ENCODE results near the gene ZNF511.

Gene ZNF511

DNA sequence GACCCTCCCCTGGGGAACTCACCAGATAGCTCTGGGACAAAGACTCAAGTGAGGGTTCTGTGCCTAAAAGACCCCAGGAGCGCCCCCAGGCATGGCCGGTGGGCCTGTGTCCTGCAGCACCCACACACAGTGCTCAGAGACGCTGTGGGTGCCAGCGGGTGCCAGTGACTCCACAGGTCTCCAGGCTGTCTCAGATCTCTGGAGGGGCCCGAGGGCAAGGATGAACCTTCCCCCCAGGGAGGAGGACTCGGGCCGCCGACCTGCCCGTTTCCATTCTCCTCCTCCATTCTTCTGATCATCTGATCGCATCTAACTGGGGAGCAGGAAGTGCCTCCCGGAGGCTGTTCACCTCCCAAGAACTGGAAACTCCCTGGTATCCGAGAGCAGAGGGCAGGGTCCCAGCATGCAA lies 33.0 kb upstream of the ZNF511 start:
- DNase-seq: no peak

DNA sequence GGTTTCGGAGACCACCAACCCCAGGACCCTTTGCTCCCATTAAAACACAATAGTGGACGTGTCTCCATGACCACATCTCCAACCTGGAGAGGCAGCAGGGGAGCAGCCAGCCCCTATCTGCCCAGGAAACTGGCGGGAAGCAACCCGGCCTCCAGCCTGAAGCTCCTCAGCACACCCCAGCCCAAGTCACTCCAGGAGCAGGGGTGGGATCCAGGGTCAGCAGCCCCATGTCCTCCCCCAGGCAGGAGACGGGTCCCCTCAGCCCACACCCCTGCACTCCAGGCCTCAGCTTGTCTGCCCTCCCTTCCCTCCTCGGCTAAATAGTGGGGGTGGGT lies 32.6 kb upstream of the ZNF511 start:
- DNase-seq: no peak

DNA sequence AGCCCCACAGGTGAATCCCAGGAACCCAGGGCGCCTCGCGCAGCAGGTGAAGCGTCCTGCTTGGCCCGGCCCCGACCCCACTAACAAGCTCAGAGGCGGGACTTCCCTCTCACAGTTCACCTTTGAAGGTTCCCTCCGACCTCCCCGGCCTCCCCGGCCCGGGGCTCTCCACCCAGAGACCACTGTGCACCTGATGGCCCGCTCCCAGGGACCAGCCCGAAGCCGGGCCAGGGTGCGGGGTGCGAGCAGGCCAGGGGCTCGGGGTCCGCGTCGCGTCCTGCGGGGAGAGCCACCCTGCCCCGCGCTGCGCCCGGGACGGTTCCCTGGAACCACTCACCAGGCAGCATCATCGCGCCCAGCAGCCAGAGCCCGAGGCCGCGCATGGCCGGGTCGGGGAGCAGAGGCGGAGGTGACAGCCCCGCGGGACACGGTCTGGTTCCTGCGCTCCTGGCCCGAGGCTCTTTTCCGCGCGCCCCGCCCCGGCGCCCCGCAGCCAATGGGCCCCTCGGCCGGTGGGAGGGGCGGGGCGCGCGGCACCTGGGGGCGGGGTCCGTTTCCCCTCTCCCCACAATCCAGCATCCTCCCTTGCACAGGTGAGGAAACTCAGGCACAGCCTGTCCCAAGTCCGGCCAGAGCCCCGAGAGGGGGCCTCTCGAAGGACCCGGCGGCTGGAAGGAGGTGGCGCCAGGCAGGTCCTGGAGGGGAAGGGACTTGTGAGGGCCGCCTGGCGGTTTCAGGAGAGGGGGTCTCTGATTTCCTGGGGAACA lies 32.1 kb upstream of the ZNF511 start, which contains the start of gene ADAM8:
ADAM8 (minus strand) TSS at position 434 of the 767 bp plus-strand sequence; CDS start at position 383, 51 bp downstream.
- DNase-seq: no peak

DNA sequence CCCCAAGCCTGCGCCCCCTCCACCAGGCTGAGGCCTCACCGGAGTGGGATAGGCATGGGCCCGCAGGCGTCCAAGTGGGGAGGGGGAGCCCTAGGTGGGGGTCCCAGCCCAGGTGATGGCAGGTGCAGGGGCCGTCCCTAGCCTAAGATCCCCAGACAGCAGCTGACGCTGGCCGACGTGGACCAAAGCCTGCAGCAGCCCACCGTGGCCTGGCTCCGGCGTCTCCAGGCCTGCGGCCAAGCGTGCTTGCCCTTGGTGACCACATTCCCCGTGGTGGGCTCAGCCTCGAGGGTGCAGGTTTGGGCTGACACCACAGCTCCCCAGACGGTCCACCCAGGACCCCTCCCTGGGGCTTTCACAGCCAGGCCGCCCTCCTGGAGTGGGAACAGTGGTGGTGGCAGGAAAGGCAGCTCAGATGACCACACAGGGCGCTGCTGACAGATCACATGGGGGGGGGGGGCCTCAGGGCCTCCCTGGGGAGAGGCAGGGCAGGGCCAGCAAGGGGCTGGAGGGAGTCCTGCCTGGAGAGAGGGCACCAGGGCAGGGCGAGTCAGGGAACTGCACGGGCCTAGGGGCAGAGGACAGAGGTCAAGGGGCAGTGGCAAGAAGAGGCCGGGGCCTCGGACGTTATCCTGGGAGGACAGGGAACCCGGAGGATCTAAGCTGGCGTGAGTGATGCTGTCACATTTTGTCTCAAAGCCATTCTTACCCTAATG lies 31.3 kb upstream of the ZNF511 start:
- no peak for DNase-seq

DNA sequence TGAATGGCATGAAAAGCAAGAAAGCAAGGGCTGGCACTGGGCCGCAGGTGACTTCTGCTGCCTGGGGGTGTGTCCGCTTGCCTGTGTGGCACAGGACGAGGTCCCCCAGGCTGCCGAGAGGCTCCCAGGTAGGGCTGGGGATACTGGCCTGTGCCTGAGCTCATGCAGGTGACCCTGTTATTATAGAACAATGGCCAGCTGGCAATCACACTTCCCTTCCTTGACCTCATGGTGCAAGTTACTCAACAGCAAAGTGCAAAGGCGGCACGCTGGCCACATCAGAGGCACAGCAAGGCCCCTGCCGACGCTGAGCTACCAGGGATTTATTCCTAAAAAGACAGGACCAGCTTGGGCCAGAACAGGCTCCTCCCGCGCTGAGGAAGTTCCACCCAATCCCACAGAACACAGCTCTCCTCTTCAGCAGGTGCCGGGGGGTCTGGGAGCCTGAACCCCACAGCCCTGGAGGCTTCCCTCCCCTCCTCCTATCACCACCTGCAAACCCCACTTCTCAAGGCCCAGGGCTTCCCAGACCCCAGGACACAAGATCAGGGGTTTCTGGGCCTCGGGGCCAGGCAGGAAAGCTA lies 30.6 kb upstream of the ZNF511 start:
- no peak for DNase-seq

DNA sequence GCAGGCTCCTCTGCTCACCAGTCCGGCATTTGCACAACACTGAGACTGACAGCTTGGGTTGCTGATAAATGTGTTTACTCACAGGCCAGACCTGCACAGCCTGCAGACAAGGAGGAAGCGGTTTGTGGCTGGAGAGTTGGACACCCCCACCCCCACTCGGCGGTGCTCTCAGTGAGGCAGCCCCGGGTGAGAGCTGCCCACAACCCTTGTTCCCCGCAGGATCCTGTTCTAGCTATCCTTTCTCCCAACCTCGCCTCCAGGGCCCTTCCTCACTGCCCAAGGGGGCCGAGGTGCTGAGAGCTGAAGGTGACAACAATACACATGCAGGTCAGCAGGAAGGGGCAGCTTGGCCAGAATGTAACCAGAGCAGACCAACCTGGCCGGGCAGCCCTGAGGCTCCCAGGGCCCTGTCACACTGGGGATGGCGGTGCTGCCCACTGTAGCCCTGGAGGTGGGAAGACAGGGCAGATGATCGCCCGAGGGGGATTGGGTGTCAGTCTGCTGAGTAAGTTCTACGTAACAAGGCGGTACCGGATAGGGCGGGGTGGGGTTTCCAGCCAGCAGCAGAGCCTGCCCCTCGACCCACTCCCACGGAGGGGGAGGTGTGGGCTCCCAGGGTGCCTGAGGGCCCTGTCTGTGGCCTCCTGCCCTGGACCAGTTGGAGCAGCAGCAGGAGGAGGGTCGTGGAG lies 30.0 kb upstream of the ZNF511 start:
- no peak for DNase-seq

DNA sequence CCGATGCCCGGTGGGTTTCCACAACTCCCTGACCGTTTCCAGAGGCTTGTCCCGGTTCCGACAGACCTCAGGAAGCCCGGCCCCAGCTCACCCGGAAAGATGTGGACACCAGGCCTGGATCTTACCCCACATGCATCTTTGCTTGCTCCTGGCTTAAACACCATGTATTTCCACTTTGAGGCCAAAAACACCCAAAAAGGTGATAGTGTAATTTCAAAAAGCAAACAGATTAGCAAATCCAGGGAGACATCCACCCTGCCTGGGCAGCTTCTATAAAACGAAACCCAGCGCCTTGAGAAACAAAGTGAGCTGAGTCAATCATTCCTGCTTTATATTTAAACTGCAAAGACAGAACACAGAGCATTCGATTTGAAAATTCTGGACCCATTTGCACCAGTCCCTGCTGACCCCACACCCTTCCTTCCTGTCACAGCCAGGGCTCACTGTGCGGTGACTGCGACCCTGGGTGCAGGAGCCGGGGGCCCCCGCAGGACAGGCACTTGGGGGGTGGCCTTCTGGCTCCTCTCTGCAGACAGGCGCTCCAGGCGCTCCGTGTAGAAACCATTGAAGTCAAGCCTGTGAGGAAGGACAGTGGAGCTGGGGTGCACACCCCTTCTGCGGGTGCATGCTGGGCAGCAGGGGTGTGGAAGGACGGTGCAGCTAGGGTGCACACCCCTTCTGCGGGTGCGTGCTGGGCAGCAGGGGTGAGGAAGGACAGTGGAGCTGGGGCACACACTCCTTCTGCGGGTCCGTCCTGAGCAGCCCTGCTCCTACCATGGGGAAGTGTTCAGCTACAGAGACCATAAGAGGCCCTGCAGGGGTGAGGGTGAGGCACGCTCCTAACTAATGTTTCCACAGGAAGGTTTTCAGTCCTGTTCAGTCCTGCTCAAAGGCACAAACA lies 29.1 kb upstream of the ZNF511 start:
- no peak for DNase-seq

DNA sequence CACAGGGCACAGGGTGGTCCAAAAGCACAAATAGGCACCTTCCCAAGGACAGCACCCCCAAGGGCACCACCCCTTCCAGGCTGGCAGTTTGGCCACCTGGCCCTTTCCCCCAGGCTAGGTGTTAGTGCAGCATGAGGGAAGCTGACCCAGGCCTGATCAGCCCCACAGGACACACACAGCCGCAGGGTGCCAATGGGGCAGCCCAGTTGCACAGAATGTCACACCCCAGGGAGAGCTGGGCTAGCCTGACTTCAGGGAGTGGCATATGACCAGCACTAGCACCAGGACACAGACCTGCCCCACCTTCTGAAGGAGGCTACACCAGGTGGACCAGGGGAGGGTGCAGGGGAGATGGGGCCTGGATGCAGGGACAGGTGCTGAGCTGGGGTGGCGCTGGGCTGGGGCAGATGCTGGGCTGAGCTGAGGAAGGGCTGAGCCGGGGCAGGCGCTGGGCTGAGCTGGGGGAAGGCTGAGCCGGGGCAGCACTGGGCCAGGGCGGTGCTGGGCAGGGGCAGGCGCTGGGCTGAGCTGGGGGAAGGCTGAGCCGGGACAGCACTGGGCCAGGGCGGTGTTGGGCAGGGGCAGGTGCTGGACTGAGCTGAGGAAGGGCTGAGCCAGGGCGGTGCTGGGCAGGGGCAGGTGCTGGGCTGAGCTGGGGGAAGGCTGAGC lies 28.2 kb upstream of the ZNF511 start:
- DNase-seq: no peak

DNA sequence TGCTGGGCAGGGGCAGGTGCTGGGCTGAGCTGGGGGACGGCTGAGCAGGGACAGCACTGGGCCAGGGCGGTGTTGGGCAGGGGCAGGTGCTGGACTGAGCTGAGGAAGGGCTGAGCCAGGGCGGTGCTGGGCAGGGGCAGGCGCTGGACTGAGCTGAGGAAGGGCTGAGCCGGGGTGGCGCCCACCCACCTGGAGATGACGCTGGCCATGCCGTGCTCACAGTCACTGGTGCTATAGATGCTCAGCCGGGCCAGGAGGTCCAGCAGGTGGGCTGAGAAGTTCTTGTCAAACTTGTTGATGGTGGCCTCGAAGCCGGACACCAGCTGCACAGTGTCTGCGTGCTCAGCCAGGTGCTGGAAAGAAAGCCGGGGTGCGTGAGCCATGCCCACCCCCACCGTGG lies 27.6 kb upstream of the ZNF511 start:
- no peak for DNase-seq

DNA sequence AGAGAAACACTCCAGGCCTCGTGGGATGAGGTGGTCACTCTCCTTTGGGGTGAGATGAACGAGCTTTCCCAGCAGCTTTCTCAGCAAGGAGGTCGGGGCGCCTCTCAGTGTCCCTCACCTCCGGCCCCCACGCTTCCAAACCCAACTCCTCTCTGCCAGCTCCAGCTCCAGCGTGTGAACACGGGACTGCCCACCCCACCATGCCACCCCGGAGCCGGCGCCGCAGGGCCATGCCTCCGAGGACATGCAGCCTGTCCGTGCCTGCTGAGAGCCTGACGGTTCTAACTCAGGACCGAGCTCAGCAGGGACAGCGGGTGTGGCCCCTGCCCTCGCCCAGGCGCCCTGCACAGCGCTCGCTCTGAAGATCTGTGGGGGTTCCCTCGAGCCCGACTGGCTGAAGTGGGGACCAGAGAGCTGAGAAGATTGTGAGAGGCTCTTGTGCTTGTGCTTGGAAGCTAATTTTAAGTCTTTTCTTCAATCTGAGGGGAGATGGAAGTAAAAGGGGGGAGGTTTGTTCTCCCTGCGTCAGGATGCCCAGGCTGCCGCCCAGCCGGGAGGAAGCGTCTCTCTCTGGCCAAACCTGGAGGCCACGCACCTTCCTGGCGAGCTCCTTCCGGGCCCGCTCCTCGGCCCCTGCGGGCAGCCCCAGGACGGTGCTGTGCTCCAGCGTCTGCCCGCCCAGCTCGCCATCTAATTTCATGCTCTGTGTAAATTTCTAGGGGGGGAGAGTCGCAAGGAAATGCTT lies 26.9 kb upstream of the ZNF511 start:
- no peak for DNase-seq

DNA sequence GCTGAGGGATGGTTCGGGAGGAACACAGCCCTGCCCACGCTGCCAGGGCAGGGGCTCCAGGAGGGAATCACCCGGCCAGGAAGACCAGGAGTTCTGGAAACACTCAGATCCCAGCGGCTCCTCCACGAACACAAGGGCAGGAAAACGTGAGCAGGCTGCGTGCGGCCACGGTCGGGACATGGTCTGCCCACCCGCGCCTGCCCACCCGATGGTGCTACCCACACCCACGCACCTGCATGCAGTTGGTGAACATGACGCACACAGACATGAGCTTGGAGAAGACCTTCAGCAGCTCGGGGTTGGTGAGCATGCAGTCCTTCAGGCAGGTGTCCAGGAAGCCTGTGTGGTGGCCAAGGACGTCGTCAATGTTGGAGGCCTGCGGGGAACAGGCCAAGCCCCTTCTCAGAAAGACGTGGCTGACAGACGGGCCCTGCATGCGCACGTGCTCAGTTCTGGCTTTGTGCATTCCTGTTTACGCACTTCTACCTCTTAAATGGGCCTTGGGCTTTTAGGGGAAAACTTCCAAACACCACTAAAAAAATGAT lies 25.8 kb upstream of the ZNF511 start:
- no peak for DNase-seq

DNA sequence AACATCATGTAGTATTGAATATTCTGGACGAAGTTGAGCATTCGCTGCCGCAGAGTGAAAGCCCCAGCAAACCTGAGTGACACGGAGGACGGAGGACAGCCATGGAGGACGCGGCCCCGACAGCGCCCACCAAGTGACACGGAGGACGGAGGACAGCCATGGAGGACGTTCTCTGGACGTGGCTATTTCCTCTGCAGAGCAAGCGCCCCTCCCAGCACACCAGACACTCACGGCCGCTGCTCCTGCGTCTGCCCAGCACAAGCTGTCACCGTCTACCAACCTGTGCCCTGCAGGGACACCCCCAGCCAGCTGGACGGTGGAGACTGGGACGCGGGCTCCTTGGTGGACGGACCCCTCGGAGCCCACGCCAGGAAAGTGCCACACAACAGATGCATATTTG lies 24.8 kb upstream of the ZNF511 start:
- DNase-seq: no peak

DNA sequence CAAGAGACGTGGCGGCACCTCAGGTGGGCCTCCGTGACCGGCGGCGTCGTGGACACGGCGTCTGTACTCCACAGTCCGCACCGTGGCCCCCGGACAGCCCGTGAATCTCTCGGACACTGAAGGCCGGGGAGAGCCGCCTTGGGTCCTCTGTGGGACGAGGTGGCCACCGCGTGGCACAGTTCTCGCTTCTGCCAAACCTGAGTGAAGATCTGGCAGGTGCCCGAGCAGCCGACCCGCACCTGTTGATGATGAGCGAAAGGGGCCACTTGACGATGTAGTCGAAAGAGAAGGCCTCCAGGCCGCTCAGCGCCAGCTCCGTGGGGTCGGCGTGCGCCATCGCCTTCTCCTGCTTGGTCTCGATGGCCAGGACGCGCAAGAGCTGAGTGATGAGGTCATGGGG lies 23.5 kb upstream of the ZNF511 start:
- DNase-seq: no peak

DNA sequence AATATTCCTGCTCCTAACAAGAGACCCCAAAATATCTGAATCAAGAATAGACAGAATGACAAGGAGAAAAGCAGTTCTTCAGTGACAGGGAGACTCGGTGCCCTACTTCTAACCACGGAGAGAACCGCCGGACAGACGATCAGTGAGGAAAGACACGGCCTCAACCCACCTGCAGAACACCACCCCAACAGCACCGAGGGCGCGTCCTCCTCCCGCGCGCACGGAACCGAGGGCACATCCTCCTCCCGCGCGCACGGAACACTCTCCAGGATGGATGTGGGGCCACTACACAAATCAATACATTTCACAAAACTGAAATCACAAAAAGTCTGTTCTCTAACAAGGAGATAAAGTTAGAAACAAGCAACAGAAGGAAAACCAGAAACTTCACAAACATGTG lies 22.3 kb upstream of the ZNF511 start:
- DNase-seq: no peak

DNA sequence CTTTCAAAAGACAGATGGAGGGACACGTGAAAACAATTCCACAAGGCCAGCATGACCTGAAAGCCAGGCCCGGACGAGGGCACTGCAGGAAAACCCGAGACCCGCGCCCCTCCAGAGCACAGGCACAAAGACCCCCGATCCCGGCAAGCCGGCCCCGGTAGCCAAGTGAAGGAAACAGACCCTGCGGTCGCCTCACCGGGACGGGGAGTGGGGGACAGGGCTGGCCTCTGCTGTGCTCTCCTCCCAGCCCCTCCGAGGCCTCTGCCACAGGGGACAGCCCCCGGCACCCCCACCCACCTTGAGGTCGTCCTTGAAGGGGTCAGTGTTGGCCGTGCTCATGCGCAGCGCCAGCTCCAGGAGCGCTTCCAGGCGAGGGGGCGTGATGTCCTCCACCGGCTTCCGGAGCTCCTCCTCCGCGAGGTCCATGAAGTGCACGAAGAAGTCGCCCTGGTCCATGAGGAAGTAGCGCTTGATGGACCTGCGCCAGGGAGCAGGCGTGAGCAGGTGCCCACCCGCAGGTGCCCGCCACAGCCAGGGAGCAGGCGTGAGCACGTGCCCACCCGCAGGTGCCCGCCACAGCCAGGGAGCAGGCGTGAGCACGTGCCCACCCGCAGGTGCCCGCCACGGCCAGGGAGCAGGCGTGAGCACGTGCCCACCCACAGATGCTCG lies 20.7 kb upstream of the ZNF511 start:
- DNase-seq: no peak

DNA sequence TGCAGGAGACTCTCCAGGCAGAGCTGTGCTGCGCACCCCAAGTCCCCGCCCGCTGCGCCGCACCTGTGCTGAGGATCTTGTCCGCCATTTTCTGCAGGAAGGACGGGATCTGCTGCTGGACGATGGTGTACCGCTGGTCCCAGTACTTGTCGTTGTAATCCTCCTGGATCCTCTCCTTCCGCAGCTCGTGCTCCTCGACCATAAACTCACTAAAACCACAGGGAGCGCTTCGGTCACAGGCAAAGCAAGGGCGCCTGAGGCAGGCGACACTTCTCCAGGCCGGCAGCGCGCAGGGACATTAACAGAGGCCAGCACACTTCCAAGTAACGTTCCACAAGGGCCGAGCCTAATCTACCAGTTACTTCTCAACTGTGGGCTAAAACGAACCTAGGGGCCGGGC lies 19.0 kb upstream of the ZNF511 start:
- no peak for DNase-seq

DNA sequence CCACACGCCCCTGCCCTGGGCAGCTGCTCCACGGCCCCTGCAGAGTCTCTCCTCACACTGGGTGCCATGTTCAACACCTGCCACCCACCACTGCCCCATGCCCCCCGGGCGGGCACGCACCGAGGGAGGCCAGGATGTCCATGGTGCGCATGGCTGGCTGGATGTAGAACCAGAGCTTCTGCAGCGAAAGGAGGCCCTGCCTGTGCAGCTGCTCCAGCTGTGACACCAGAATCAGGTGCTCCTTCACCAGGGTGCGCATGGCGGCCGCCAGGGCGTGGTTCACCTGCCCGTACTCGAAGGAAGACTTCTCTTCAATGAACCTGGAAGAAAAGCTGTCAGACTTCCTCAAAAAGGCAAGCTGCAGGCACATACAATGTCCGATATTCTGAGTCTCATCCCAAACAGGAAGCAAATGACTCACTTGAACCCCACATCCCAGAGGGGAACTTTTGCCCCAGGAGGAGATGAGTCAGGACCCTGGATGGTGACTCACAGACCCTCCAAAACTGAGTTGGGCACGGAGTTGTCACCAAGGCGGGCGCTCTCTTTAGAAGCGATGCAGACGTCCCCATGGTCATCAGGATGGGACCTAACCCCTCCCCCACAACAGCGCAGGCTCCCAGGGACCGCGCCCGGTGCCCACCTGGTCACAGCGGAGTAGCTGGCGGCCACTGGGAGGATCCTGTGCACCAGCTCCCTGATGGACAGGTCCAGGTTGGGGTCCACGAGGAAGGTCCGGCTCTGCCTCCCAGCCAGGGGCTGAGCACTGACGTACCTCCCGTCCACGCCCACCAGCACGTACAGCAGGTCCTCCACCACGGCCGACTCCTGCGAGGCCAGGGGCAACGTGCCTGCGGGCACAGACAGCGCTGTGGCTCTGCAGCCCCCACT lies 15.6 kb upstream of the ZNF511 start:
- DNase-seq: no peak

DNA sequence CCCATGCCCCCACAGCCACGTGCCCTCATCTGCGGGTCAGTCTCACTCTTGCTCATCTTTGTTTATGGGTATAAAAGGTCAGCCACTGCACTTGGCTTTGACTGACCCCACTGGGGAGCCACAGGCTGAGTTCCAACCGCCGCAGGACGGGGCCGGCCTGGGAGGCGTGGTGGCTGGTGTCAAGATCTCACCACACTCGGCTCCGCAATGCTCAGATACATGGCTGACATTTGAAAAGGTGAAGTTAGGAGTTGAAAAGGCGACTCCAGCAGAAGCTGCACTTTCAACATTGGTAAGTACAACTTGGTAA lies 14.9 kb upstream of the ZNF511 start:
- DNase-seq: no peak

DNA sequence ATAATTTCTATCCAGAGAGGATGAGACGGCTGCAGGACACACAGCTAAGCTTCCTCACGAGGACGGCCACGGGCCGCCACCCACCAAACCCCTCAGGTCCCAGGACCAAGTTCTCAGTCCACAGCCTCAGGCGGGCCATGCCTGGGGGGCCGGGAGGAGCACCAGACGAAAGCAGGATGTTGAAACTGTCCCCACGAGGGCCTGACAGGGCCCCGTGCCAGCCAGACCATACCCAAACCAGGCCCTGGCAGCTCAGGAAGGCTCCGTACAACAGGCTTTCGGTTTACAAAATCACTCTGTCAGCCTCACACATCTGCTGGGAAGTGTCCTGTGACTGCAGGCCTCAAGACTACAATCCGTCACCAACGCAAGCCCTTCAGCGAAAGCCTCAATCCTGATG lies 14.5 kb upstream of the ZNF511 start:
- no peak for DNase-seq

Measured in NCI-H524 treated with DMSO at 0.1 percent for 48 hours (cell line).